Thymus (tissue), 11 donors: ENCODE results near the gene CIC. TPM values are rescaled to one million over a fixed set of nuclear protein-coding genes. Genes with fewer than 3 reads are reported as not detected.
"Not testable (repeated sequence)": the region's sequence is repeated elsewhere in the genome, so short reads cannot be mapped to it uniquely, and the experiment has no call there.

ENCODE experiments used
- DNase-seq, 9 donors: peaks; one replicate each; pipeline ENCODE4 v3.0.0-alpha.2; 2013; ENCODE audit warnings: low spot score in 9 of 9, low read depth in 6 of 9, missing footprints in 1 of 9
- H3K27ac ChIP-seq, 2 donors: one replicate each; pipeline ENCODE4 v1.5.1; 2013; ENCODE audit warnings: control low read depth in 1 of 2, low read depth in 1 of 2, low read length in 1 of 2, mild to moderate bottlenecking in 1 of 2, moderate library complexity in 1 of 2
- H3K27me3 ChIP-seq, 2 donors: one replicate each; pipeline ENCODE4 v1.5.1; 2013; ENCODE audit warnings: low read length in 1 of 2; ENCODE audit not compliant: control insufficient read depth in 2 of 2, insufficient read depth in 1 of 2
- H3K36me3 ChIP-seq, 2 donors: one replicate each; pipeline ENCODE4 v1.5.1; 2013; ENCODE audit warnings: low read length in 1 of 2, mild to moderate bottlenecking in 1 of 2, moderate library complexity in 1 of 2; ENCODE audit not compliant: control insufficient read depth in 2 of 2, insufficient read depth in 2 of 2
- H3K4me1 ChIP-seq, 2 donors: one replicate each; pipeline ENCODE4 v1.5.1; 2013; ENCODE audit warnings: low read length in 2 of 2; ENCODE audit not compliant: control insufficient read depth in 2 of 2, insufficient read depth in 2 of 2
- H3K4me3 ChIP-seq, 2 donors: one replicate each; pipeline ENCODE4 v1.5.1; 2013; ENCODE audit warnings: low read length in 2 of 2, control low read depth in 1 of 2, mild to moderate bottlenecking in 1 of 2
- H3K9me3 ChIP-seq, 2 donors: one replicate each; pipeline ENCODE4 v1.5.1; 2013; ENCODE audit warnings: low read length in 1 of 2, mild to moderate bottlenecking in 1 of 2; ENCODE audit not compliant: control insufficient read depth in 2 of 2, insufficient read depth in 1 of 2
- WGBS: extraction: QIAGEN DNeasy Blood & Tissue Kit; methylation state at CpG from one replicate; pipeline ENCODE4 v1.1.7; 2013; 5-methylcytosine and 5-hydroxymethylcytosine counted together
- polyA plus RNA-seq: library from polyadenylated mRNA; stranded (reverse); fragments of 200-250 nt; gene quantifications from one replicate; pipeline ENCODE4 v1.2.3, GENCODE V29; 2013
- total RNA-seq: library from RNA; stranded (reverse); fragments of 120-200 nt; gene quantifications from one replicate; pipeline ENCODE4 v1.2.4, GENCODE V29; 2013
- donor health status: healthy.

CIC gene
- total and polyA plus RNA-seq, 2 donors, result 8.3 to 52.2 TPM

DNA sequence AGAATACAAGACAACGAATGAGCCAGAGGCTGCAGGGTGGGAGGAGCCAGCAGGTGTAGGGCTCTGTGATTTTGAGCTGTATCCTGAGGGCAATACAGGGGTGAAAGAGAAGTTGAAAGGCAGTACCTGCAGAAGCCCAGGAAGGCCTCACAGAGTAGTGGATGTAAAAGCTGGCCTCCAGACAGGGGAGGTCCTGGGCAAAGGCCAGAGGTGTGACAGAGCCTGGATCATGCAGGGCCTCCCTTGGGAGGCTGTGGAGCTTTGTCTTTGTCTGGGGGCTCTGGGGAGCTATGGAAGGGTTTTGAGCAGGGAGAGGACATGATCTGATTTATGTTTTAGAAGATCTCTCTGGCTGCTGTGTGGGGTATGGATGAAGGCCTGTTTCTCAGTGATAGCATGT, 59.1 kb downstream of the CIC start:
- peaks cover 0 to 5% of the 10 kb centered on the region in 2 donors for H3K9me3 ChIP-seq
- H3K27me3 ChIP-seq, result peaks cover 18 to 20% of the 10 kb centered on the region in 2 donors
- no peak for DNase-seq
- H3K27ac ChIP-seq, result no peak overlapping the region
- no peak overlapping the region for H3K4me3 ChIP-seq
- no peaks in the 10 kb centered on the region for H3K36me3 ChIP-seq
- peaks cover 9 to 16% of the 10 kb centered on the region in 2 donors for H3K4me1 ChIP-seq
- 82% methylated on average over 1 of the region's 1 CpG for WGBS

DNA sequence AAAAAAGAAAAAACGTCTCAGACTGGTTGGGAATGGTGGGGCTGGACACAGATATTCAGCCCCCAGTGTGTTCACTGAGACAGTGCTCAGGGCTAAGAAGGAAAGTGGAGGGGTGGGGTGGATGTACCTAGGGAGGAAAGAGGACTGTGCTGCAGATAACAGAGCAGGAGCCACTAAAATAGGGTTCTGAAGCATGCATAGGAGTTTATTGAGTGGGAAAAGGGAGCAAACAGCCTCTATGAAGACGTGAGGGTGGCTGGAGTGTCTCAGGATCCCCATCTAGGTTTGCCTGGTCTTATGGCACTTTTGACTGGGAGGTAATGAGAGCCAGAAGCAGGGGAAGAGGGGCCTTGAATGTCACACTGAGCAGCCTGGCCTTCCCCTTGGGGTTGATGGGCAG, 59.8 kb downstream of the CIC start:
- Histone ChIP-seq H3K27ac (no peak overlapping the region), H3K36me3 (no peaks in the 10 kb centered on the region), H3K9me3 (peaks cover 0 to 5% of the 10 kb centered on the region in 2 donors), H3K4me3 (no peak overlapping the region), H3K27me3 (peaks cover 11 to 13% of the 10 kb centered on the region in 2 donors), H3K4me1 (peaks cover 9 to 16% of the 10 kb centered on the region in 2 donors)
- WGBS, result 93% methylated on average over 2 of the region's 2 CpGs
- DNase-seq, result no peak

DNA sequence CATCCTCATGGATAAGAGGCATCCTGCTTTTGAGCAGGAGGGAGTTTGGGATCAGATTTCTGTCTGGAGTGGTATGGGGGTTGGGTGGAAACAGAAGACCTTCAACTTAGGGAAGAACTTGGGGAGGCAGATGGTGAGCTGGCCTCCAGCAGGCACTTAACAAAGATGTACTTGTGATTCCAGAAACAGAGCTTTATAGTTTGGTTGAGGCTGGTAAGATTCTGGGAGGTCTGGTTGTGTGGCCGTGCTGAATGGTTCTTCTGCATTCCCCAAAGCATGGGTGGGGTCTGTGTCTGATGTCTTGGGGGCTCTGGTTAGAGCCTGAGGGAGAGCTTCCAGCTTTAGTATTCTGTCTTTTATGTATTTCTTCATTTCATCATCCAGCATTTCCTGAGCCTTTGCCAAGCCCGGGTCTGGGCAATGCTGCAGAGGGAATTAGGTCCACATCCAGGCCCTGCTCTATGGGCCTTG, 61.2 kb downstream of the CIC start:
- H3K9me3 ChIP-seq, result peaks cover 0 to 5% of the 10 kb centered on the region in 2 donors
- no peak overlapping the region for H3K27ac ChIP-seq
- no peaks in the 10 kb centered on the region for H3K36me3 ChIP-seq
- DNase-seq, result no peak
- H3K4me1 ChIP-seq, result peaks cover 8 to 9% of the 10 kb centered on the region in 2 donors
- WGBS, result 94% methylated on average over 2 of the region's 2 CpGs
- no peaks in the 10 kb centered on the region for H3K27me3 ChIP-seq
- no peak overlapping the region for H3K4me3 ChIP-seq

DNA sequence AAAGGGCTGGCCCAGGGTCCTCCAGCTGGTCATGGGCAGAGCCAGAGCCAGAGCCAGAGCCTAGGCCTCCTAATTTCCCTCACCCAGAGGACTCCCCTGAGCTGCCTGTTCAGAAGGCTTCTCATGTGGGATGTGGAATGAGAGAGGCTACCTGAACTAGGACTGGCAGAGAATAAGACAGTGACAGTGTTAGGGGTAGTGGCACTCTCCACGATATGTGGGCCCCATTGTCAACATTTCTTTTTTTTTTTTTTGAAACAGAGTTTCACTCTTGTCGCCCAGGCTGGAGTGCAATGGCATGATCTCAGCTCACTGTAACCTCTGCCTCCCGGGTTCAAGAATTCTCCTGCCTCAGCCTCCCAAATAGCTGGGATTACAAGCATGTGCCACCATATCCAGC, 62.3 kb downstream of the CIC start:
- 98% methylated on average over 3 of the region's 3 CpGs for WGBS
- H3K27me3 ChIP-seq, H3K27ac ChIP-seq, H3K4me3 ChIP-seq, H3K4me1 ChIP-seq, H3K36me3 ChIP-seq, DNase-seq, H3K9me3 ChIP-seq: not testable (repeated sequence)

DNA sequence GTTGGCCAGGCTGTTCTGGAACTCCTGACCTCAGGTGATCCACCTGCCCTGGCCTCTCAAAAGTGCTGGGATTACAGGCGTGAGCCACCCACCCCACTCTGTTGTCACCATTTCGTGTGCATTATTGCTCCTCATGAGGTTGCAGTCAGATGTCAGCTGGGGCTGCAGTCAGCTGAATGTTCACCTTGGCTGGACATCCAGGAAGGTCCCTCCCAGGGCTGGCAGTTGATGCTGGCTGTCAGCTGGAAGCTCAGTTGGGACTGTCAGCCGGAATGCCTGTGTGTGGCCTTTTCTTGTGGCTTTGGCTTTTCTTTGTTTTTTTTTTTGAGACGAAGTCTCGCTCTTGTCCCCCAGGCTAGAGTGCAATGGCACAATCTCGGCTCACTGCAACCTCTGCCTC, 63.0 kb downstream of the CIC start:
- 96% methylated on average over 6 of the region's 6 CpGs for WGBS
- no peaks in the 10 kb centered on the region for H3K9me3 ChIP-seq
- H3K27me3 ChIP-seq, result no peaks in the 10 kb centered on the region
- H3K36me3 ChIP-seq, result peaks cover 2 to 5% of the 10 kb centered on the region in 2 donors
- DNase-seq, result no peak
- H3K27ac ChIP-seq, result no peak overlapping the region
- no peaks in the 10 kb centered on the region for H3K4me1 ChIP-seq
- H3K4me3 ChIP-seq, result no peak overlapping the region

DNA sequence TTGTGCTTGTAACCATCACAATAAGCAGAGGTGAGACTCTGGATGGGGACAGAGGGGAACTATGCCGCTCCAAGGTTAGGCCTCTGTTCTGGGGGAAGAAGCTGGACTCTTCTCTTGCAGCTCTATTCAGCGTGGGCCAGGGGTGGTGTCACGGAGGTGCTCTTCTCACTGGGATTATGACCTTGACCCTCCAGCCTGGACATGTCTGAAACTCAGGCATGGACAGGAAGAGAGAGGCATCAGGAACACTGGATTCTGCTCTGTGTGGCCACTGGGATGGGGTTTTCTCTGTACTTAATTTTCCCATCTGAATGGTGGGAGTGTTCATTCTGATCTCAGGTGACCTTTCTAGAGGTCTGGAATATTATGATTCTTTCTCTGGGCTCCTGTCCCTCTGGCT, 64.0 kb downstream of the CIC start:
- no peak overlapping the region for H3K4me3 ChIP-seq
- no peaks in the 10 kb centered on the region for H3K9me3 ChIP-seq
- DNase-seq, result no peak
- no peak overlapping the region for H3K27ac ChIP-seq
- peaks cover 2 to 5% of the 10 kb centered on the region in 2 donors for H3K36me3 ChIP-seq
- WGBS, result 97% methylated on average over 3 of the region's 3 CpGs
- no peaks in the 10 kb centered on the region for H3K27me3 ChIP-seq
- H3K4me1 ChIP-seq, result no peaks in the 10 kb centered on the region

DNA sequence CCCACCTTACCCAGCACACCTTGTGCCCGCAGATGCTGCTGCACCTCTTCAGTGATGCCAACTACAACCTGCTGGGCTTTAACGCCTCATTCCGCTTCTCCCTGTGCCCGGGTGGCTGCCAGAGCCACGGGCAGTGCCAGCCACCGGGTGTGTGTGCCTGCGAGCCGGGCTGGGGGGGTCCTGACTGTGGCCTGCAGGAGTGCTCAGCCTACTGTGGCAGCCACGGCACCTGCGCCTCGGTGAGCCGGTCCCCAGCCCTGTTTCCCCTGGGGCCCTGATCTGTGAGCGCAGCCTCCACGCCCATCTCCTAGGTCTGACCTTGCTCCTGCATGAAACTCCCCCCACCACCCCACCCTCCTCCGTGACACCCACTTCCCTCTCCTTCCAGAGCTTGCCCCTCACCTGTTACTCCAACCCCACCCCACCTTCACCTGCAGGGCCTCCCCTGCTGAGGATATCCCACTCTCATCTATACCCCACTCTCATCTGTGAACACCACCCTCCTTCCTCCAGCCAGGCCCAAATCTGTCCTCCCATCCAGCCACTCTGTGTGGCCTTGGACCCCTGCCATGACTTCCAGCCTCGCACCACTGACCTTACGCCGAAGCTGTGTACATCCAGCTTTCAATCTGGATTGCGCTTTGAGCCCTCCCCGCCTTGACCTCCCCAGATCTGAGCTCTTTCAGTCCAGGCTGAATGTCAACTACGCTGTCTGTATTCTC, 65.1 kb downstream of the CIC start:
- H3K27me3 ChIP-seq, result no peaks in the 10 kb centered on the region
- no peak overlapping the region for H3K4me3 ChIP-seq
- peaks cover 2 to 5% of the 10 kb centered on the region in 2 donors for H3K36me3 ChIP-seq
- no peak overlapping the region for H3K27ac ChIP-seq
- no peaks in the 10 kb centered on the region for H3K4me1 ChIP-seq
- no peak for DNase-seq
- 97% methylated on average over 21 of the region's 21 CpGs for WGBS
- no peaks in the 10 kb centered on the region for H3K9me3 ChIP-seq

DNA sequence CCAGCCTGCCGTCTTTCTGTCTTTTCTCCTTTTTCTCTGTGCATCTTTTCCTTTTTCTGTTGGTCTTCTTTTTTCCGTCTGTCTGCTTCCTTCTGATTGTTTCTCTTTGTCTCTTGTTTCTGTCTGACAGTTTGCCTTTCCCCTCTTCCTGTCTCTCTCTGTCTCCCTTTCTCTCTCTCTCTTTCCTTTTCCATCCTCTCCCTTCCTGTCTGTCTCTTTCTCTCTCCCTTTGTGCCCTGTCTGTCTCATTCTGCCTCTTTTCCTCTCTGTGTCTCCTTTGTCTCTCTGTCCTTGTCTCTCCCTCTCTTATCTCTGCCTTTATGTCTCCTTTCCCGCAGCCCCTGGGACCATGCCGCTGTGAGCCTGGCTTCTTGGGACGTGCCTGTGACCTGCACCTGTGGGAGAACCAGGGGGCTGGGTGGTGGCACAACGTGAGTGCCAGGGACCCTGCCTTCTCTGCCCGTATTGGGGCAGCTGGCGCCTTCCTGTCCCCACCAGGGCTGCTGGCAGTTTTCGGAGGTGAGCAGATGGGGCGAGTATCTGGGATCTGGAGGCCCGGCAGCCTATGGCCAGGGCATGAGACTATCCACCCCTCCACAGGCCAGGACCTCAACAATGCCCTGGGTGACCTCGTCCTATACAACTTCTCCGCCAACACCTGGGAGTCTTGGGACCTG, 65.8 kb downstream of the CIC start:
- no peak for DNase-seq

DNA sequence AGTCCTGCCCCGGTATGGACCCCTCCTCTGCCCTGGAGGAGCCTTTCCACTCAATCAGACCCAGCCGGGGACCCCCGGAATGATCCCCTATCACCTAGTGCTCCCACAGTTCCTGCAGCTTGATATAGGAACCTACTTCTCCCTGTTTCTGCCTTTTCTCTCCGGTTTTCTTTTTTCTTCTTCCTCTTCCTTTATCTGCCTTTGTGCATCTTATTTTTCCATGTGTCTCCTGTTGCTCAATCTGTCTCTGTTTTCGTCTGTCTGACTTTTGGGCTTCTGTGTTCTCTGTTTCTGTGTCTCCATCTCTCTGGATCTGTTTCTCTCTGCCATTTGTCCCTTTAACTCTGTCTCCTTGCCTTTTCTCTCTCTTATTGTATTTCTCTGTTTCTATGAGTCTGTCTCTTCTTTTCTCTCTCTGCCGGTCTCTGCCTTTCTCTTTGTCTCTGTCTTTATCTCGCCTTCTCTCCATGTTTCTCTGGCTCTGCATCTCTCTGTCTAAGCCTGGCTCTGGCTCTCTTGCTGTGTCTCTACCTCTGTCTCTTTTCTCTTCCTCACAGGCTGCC, 66.4 kb downstream of the CIC start:
- no peaks in the 10 kb centered on the region for H3K4me1 ChIP-seq
- H3K27ac ChIP-seq, result no peak overlapping the region
- DNase-seq, result no peak
- WGBS, result 95% methylated on average over 7 of the region's 7 CpGs
- H3K27me3 ChIP-seq, result no peaks in the 10 kb centered on the region
- no peaks in the 10 kb centered on the region for H3K9me3 ChIP-seq
- H3K36me3 ChIP-seq, result peaks cover 2 to 5% of the 10 kb centered on the region in 2 donors
- H3K4me3 ChIP-seq, result no peak overlapping the region

More for the DNA sequence above, 65.8 kb downstream of the CIC start:
- no peak overlapping the region for H3K27ac ChIP-seq
- H3K27me3 ChIP-seq, result no peaks in the 10 kb centered on the region
- H3K4me1 ChIP-seq, result no peaks in the 10 kb centered on the region
- WGBS, result 96% methylated on average over 13 of the region's 13 CpGs
- no peak overlapping the region for H3K4me3 ChIP-seq
- peaks cover 2 to 5% of the 10 kb centered on the region in 2 donors for H3K36me3 ChIP-seq
- H3K9me3 ChIP-seq, result no peaks in the 10 kb centered on the region
